H1 (cell line): ENCODE measurements around the gene INPP5J. TPM values are rescaled to one million over a fixed set of nuclear protein-coding genes. Genes with fewer than 3 reads are reported as not detected.

Experiments used
- CTCF ChIA-PET: fragments of 300-600 bp; sonication (Branson Sonifier 250); formaldehyde crosslinking; loops from one replicate; lab custom pipeline; 2021; ENCODE audit not compliant: partially characterized antibody; lab: Charles Lee
- POLR2A ChIA-PET: fragments of 300-600 bp; sonication (Branson Sonifier 250); formaldehyde crosslinking; loops from one replicate; lab custom pipeline; 2021; ENCODE audit warnings: inconsistent platforms; ENCODE audit not compliant: partially characterized antibody; lab: Charles Lee
- DNase-seq, 2 experiments: peaks; one replicate each; pipeline versions ENCODE4 v3.0.0 to v3.0.0-alpha.2; 2010 to 2022; ENCODE audit warnings: low spot score in 2 of 2, low read depth in 1 of 2, mixed read lengths in 1 of 2
- FAIRE-seq: peaks from 2 replicates; lab custom pipeline; 2011; peaks lifted over from hg19 to GRCh38; lab: Jason Lieb, UNC
- H2AFZ ChIP-seq: 2 replicates; pipeline ENCODE4 v1.8.1; 2012; ENCODE audit warnings: low read length, inconsistent platforms
- H2AK5ac ChIP-seq: 2 replicates; pipeline ENCODE4 v1.6.1; 2013; ENCODE audit warnings: low read depth, low read length
- H2BK120ac ChIP-seq: replicated peaks from 2 replicates; pipeline ENCODE3; 2013; ENCODE audit warnings: low read depth, low read length, inconsistent platforms
- H2BK12ac ChIP-seq: 2 replicates; pipeline ENCODE4 v1.6.1; 2013; ENCODE audit warnings: low read depth, low read length
- H2BK15ac ChIP-seq: 2 replicates; pipeline ENCODE4 v1.6.1; 2013; ENCODE audit warnings: low read length
- H2BK20ac ChIP-seq: 2 replicates; pipeline ENCODE4 v1.6.1; 2013; ENCODE audit warnings: low read length
- H2BK5ac ChIP-seq: 2 replicates; pipeline ENCODE4 v1.6.1; 2013; ENCODE audit warnings: low read depth, low read length
- H3K14ac ChIP-seq: 2 replicates; pipeline ENCODE4 v1.6.1; 2013; ENCODE audit warnings: inconsistent platforms; ENCODE audit not compliant: insufficient read length
- H3K18ac ChIP-seq: 2 replicates; pipeline ENCODE4 v1.6.1; 2013; ENCODE audit warnings: low read length; ENCODE audit errors: extremely low read depth
- H3K23ac ChIP-seq: 2 replicates; pipeline ENCODE4 v1.6.1; 2013; ENCODE audit warnings: inconsistent platforms; ENCODE audit not compliant: insufficient read length
- H3K23me2 ChIP-seq: 2 replicates; pipeline ENCODE4 v1.6.1; 2013; ENCODE audit warnings: low read depth, low read length
- H3K27ac ChIP-seq: 2 replicates; pipeline ENCODE4 v1.6.1; 2011; ENCODE audit warnings: low read depth, low read length, inconsistent platforms
- H3K27me3 ChIP-seq, 4 experiments: replicated peaks in 1 of 4; 1 replicate in 1 of 4; 2 replicates in 3 of 4; pipeline versions ENCODE4 v1.6.1 to v1.8.1; 2011 to 2013; ENCODE audit warnings: low read length in 3 of 4, mild to moderate bottlenecking in 3 of 4, inconsistent platforms in 2 of 4, mixed read lengths in 2 of 4, moderate library complexity in 1 of 4; ENCODE audit not compliant: control insufficient read depth in 3 of 4, insufficient read depth in 3 of 4; ENCODE audit errors: extremely low read depth in 1 of 4
- H3K36me3 ChIP-seq, 4 experiments: 2 replicates each; pipeline versions ENCODE4 v1.6.1 to v1.8.1; 2011 to 2013; ENCODE audit warnings: mild to moderate bottlenecking in 4 of 4, low read length in 3 of 4, moderate library complexity in 2 of 4, control low read depth in 1 of 4, inconsistent platforms in 1 of 4; ENCODE audit not compliant: insufficient read depth in 4 of 4, control insufficient read depth in 2 of 4
- H3K4ac ChIP-seq: replicated peaks from 2 replicates; pipeline ENCODE3; 2013; ENCODE audit warnings: low read length, low read depth, mixed read lengths, inconsistent platforms; ENCODE audit not compliant: insufficient read length
- H3K4me1 ChIP-seq, 4 experiments: replicated peaks in 1 of 4; 1 replicate in 1 of 4; 2 replicates in 3 of 4; pipeline versions ENCODE4 v1.6.1 to v1.8.1; 2011 to 2013; ENCODE audit warnings: low read length in 3 of 4, inconsistent platforms in 2 of 4, mixed read lengths in 1 of 4; ENCODE audit not compliant: insufficient read depth in 4 of 4, control insufficient read depth in 3 of 4
- H3K4me2 ChIP-seq, 2 experiments: 2 replicates each; pipeline versions ENCODE4 v1.6.1 to v1.8.1; 2011 to 2013; ENCODE audit warnings: low read depth in 2 of 2, low read length in 2 of 2, control low read depth in 1 of 2, inconsistent platforms in 1 of 2, mild to moderate bottlenecking in 1 of 2; ENCODE audit not compliant: insufficient read depth in 1 of 2
- H3K4me3 ChIP-seq, 4 experiments: fragments of 200-600, 300-600 bp in 1 of 4; sonication (generic), shearing (Covaris generic), sonication (Bioruptor Twin) in 1 of 4; 2 replicates each; pipeline versions ENCODE4 v1.5.1 to v1.8.1; 2011 to 2016; ENCODE audit warnings: low read length in 4 of 4, low read depth in 3 of 4, control low read depth in 2 of 4, inconsistent platforms in 2 of 4, mild to moderate bottlenecking in 2 of 4, mixed read lengths in 1 of 4, moderate library complexity in 1 of 4; ENCODE audit not compliant: insufficient read depth in 2 of 4; ENCODE audit errors: extremely low read depth in 1 of 4
- H3K56ac ChIP-seq: replicated peaks from 2 replicates; pipeline ENCODE3; 2013; ENCODE audit warnings: low read depth, mild to moderate bottlenecking, mixed read lengths, low read length, inconsistent platforms; ENCODE audit not compliant: insufficient read length
- H3K79me1 ChIP-seq: 2 replicates; pipeline ENCODE4 v1.6.1; 2013; ENCODE audit warnings: low read depth, low read length, control low read depth
- H3K79me2 ChIP-seq, 2 experiments: 2 replicates each; pipeline versions ENCODE4 v1.6.1 to v1.8.1; 2012 to 2013; ENCODE audit warnings: low read length in 2 of 2, mild to moderate bottlenecking in 2 of 2, inconsistent platforms in 1 of 2; ENCODE audit not compliant: insufficient read depth in 2 of 2, control insufficient read depth in 1 of 2
- H3K9ac ChIP-seq, 4 experiments: replicated peaks in 1 of 4; 1 replicate in 1 of 4; 2 replicates in 3 of 4; pipeline versions ENCODE4 v1.6.1 to v1.8.1; 2011 to 2013; ENCODE audit warnings: low read depth in 3 of 4, low read length in 3 of 4, control low read depth in 2 of 4, mild to moderate bottlenecking in 2 of 4, moderate library complexity in 2 of 4, inconsistent platforms in 1 of 4; ENCODE audit errors: extremely low read depth in 1 of 4
- H3K9me3 ChIP-seq, 2 experiments: 2 replicates each; pipeline versions ENCODE4 v1.6.1 to v1.8.1; 2012 to 2013; ENCODE audit warnings: mild to moderate bottlenecking in 2 of 2, moderate library complexity in 2 of 2, control low read depth in 1 of 2, inconsistent platforms in 1 of 2, low read depth in 1 of 2, low read length in 1 of 2, mixed read lengths in 1 of 2; ENCODE audit not compliant: insufficient read depth in 2 of 2
- H4K20me1 ChIP-seq, 2 experiments: replicated peaks in 1 of 2; 2 replicates each; pipeline versions ENCODE3 to v1.8.1; 2011 to 2013; ENCODE audit warnings: inconsistent platforms in 2 of 2, low read length in 2 of 2, mild to moderate bottlenecking in 1 of 2; ENCODE audit not compliant: insufficient read depth in 2 of 2, control insufficient read depth in 1 of 2
- H4K5ac ChIP-seq: 2 replicates; pipeline ENCODE4 v1.6.1; 2013; ENCODE audit warnings: low read length, low read depth, mixed read lengths, inconsistent platforms; ENCODE audit not compliant: insufficient read length
- H4K8ac ChIP-seq: 2 replicates; pipeline ENCODE4 v1.8.0; 2013; ENCODE audit warnings: mild to moderate bottlenecking, moderate library complexity, low read length, inconsistent platforms; ENCODE audit not compliant: insufficient read depth; ENCODE audit errors: extremely low read depth
- H4K91ac ChIP-seq: replicated peaks from 2 replicates; pipeline ENCODE3; 2013; ENCODE audit warnings: low read length, mixed read lengths, inconsistent platforms; ENCODE audit not compliant: insufficient read length
- CHD2 ChIP-seq: IDR thresholded peaks from 2 replicates; pipeline ENCODE4 v1.6.1; 2012; ENCODE audit warnings: low read length, improper control_type of control experiment
- CREB1 ChIP-seq: IDR thresholded peaks from 2 replicates; pipeline ENCODE4 v1.6.1; 2012; ENCODE audit warnings: inconsistent platforms
- CTBP2 ChIP-seq: IDR thresholded peaks from 2 replicates; pipeline ENCODE4 v1.7.0; 2011; ENCODE audit warnings: borderline replicate concordance, mild to moderate bottlenecking, moderate library complexity, mixed read lengths, low read length; ENCODE audit not compliant: insufficient read depth, insufficient read length
- E2F6 ChIP-seq: IDR thresholded peaks from 2 replicates; pipeline ENCODE4 v1.6.1; 2012; ENCODE audit warnings: inconsistent platforms
- EZH2 ChIP-seq: fragments of 200-600 bp; sonication (generic); IDR thresholded peaks from 2 replicates; pipeline ENCODE4 v1.7.1; 2012; ENCODE audit warnings: low read depth, mild to moderate bottlenecking, moderate library complexity, low read length, inconsistent platforms; ENCODE audit not compliant: severe bottlenecking
- JUN ChIP-seq: IDR thresholded peaks from 2 replicates; pipeline ENCODE4 v1.6.1; 2011; ENCODE audit warnings: low read depth, mild to moderate bottlenecking, improper control_type of control experiment, low read length
- KDM1A ChIP-seq: fragments of 200-600, 300-600 bp; sonication (generic); IDR thresholded peaks from 2 replicates; pipeline ENCODE4 v1.7.1; 2016; ENCODE audit warnings: mild to moderate bottlenecking, low read length, borderline replicate concordance
- KDM5A ChIP-seq: fragments of 200-600 bp; IDR thresholded peaks from 2 replicates; pipeline ENCODE4 v1.7.1; 2012; ENCODE audit warnings: mild to moderate bottlenecking, low read length, inconsistent platforms, mixed read lengths
- NANOG ChIP-seq: IDR thresholded peaks from 2 replicates; pipeline ENCODE4 v1.6.1; 2011; ENCODE audit warnings: low read length, low read depth, mild to moderate bottlenecking, inconsistent platforms; ENCODE audit not compliant: insufficient read depth, poor library complexity, severe bottlenecking
- NRF1 ChIP-seq: IDR thresholded peaks from 2 replicates; pipeline ENCODE4 v1.6.1; 2011; ENCODE audit warnings: mild to moderate bottlenecking, low read depth, low read length, improper control_type of control experiment
- POLR2AphosphoS5 ChIP-seq: IDR thresholded peaks from 2 replicates; pipeline ENCODE4 v1.6.1; 2011; ENCODE audit warnings: low read depth, low read length
- POU5F1 ChIP-seq: IDR thresholded peaks from 2 replicates; pipeline ENCODE4 v1.6.1; 2011; ENCODE audit warnings: low read depth, mild to moderate bottlenecking, low read length, moderate library complexity
- RBBP5 ChIP-seq: IDR thresholded peaks from 2 replicates; pipeline ENCODE4 v1.7.1; 2012; ENCODE audit warnings: low read depth, mild to moderate bottlenecking, inconsistent platforms, low read length, moderate library complexity, borderline replicate concordance
- SRF ChIP-seq: IDR thresholded peaks from 2 replicates; pipeline ENCODE4 v1.6.1; 2011; ENCODE audit warnings: mild to moderate bottlenecking, low read depth, low read length, moderate library complexity
- SUZ12 ChIP-seq: fragments of 200-600 bp; sonication (generic); IDR thresholded peaks from 2 replicates; pipeline ENCODE4 v1.6.1; 2012; ENCODE audit warnings: mild to moderate bottlenecking, inconsistent platforms, low read length, moderate library complexity, mixed read lengths
- polyA plus RNA-seq, 7 experiments: library from polyadenylated mRNA; depleted of rRNA in 3 of 7; stranded (reverse) in 5 of 7; unstranded in 2 of 7; fragments of >200 nt in 5 of 7; fragments of 200-250 nt in 2 of 7; gene quantifications; 1 replicate in 5 of 7; 2 replicates in 1 of 7; 4 replicates in 1 of 7; pipeline versions ENCODE4 v1.2.1 to v1.2.3, GENCODE V29; 2011 to 2013; ENCODE audit warnings: missing spikeins in 2 of 7, mixed read lengths in 2 of 7
- total RNA-seq: library from RNA; stranded (reverse); fragmentation: NEBNext Ultra II Directional; extraction: Animal tissue kit (Norgen Biotek cat#: 25700); gene quantifications from 2 replicates; pipeline ENCODE4 v1.2.1, GENCODE V29; 2021

INPP5J gene
- total and polyA plus RNA-seq, 2 of the 8 experiments (the other 6 are each of a cell fraction or from before 2014, with no cell fraction given), result 5.4 to 6.0 TPM

GRCh38 chr22:31144223-31144622 lies 21.5 kb downstream of the INPP5J start:
- POLR2A ChIA-PET, result interaction anchor here (1.3 to 1.5 kb wide), 2 partner anchors 59 to 60 kb away, joined by 3 read pairs; no protein-coding TSS in a partner anchor
- no peak overlapping the region for H3K9ac ChIP-seq
- H3K4ac ChIP-seq, result no peak overlapping the region
- H3K4me2 ChIP-seq, result no peak overlapping the region
- no peak for DNase-seq
- H3K27me3 ChIP-seq, result 0 out of 7 replicates have a peak, but pooled peaks cover 0 to 3% (median 0%) of the 10 kb centered on the region in 4 experiments
- H3K56ac ChIP-seq, result no peak overlapping the region
- no peak overlapping the region for H2BK20ac ChIP-seq
- H2BK12ac ChIP-seq, result no peak overlapping the region
- peaks cover 0 to 5% of the 10 kb centered on the region in 2 experiments; a peak in 1 of 4 replicates for H3K9me3 ChIP-seq
- no peak overlapping the region for H2BK15ac ChIP-seq
- CTCF ChIA-PET, result interaction anchor here (0.7 to 11.9 kb wide), 7 partner anchors 8 to 68 kb away, joined by 3 to 124 read pairs (median 4); partner anchors contain the start of genes LIMK2 and SELENOM
- no peak overlapping the region for H3K27ac ChIP-seq
- H3K23ac ChIP-seq, result no peak overlapping the region
- no peak overlapping the region for H4K91ac ChIP-seq
- H4K5ac ChIP-seq, result no peak overlapping the region
- H3K4me3 ChIP-seq, result no peak overlapping the region
- FAIRE-seq, result no peak
- H4K8ac ChIP-seq, result no peak overlapping the region
- H3K23me2 ChIP-seq, result peaks cover 9% of the 10 kb centered on the region
- peaks cover 0 to 2% of the 10 kb centered on the region in 2 experiments for H4K20me1 ChIP-seq
- no peaks in the 10 kb centered on the region for H3K36me3 ChIP-seq
- H3K79me2 ChIP-seq, result peaks cover 0 to 8% of the 10 kb centered on the region in 2 experiments; a peak in 2 of 4 replicates
- H3K14ac ChIP-seq, result no peak overlapping the region
- peaks cover 2 to 15% (median 9%) of the 10 kb centered on the region in 4 experiments for H3K4me1 ChIP-seq
- H2BK120ac ChIP-seq, result no peak overlapping the region
- no peak overlapping the region for H2BK5ac ChIP-seq
- no peak overlapping the region for H2AK5ac ChIP-seq
- no peak overlapping the region for H2AFZ ChIP-seq
- H3K18ac ChIP-seq, result no peak overlapping the region
- peaks cover 8% of the 10 kb centered on the region; the same call in 1 of the 2 replicates for H3K79me1 ChIP-seq
- TF ChIP-seq JUN (no peak), POU5F1 (no peak), SUZ12 (no peak), NRF1 (no peak), EZH2 (no peak), POLR2AphosphoS5 (no peak), KDM5A (no peak), NANOG (no peak), CREB1 (no peak), SRF (no peak), CHD2 (no peak), E2F6 (no peak), KDM1A (no peak), RBBP5 (no peak), CTBP2 (no peak)
